ENCODE measurements around the gene ATP11A.

Gene ATP11A

GRCh38 chr13:112804374-112804773 is 114.5 kb downstream of the ATP11A start:
- no peak for DNase-seq

GRCh38 chr13:112806739-112807652 is 117.2 kb downstream of the ATP11A start:
- DNase-seq, result no peak

GRCh38 chr13:112807653-112808376 is 118.0 kb downstream of the ATP11A start:
- DNase-seq, result no peak

- DNase-seq, result no peak
Observed at GRCh38 chr13:112808377-112809140, 118.7 kb downstream of the ATP11A start.

GRCh38 chr13:112809332-112810315 is 119.8 kb downstream of the ATP11A start:
- no peak for DNase-seq

GRCh38 chr13:112810608-112811007 is 120.8 kb downstream of the ATP11A start:
- DNase-seq, result no peak

- peak; percentile 27 for DNase-seq
Observed at GRCh38 chr13:112812306-112813055, 122.6 kb downstream of the ATP11A start.

- no peak for DNase-seq
Observed at GRCh38 chr13:112813552-112813951, 123.7 kb downstream of the ATP11A start.

- DNase-seq, result no peak
Observed at GRCh38 chr13:112814905-112815585, 125.2 kb downstream of the ATP11A start.

- DNase-seq, result no peak
Observed at GRCh38 chr13:112815871-112816270, 126.0 kb downstream of the ATP11A start.

- DNase-seq, result no peak
Observed at GRCh38 chr13:112818040-112818697, 128.3 kb downstream of the ATP11A start.

- no peak for DNase-seq
Observed at GRCh38 chr13:112818698-112819045, 128.8 kb downstream of the ATP11A start.

- DNase-seq, result no peak
Observed at GRCh38 chr13:112819111-112819510, 129.3 kb downstream of the ATP11A start.

- DNase-seq, result no peak
Observed at GRCh38 chr13:112819816-112820215, 130.0 kb downstream of the ATP11A start.

GRCh38 chr13:112820318-112820717 is 130.5 kb downstream of the ATP11A start:
- no peak for DNase-seq

GRCh38 chr13:112821340-112822055 is 131.7 kb downstream of the ATP11A start:
- no peak for DNase-seq

- DNase-seq, result no peak
Observed at GRCh38 chr13:112822851-112823250, 133.0 kb downstream of the ATP11A start.

GRCh38 chr13:112824429-112824828 is 134.6 kb downstream of the ATP11A start:
- DNase-seq, result no peak

GRCh38 chr13:112825071-112825470 is 135.2 kb downstream of the ATP11A start:
- DNase-seq, result no peak
